ENCODE data around the gene KIF3A.
A peak's percentile ranks its signal among the peaks of the same experiment; 100 is the strongest.

Gene KIF3A

GRCh38 chr5:132753135-132753987, 16.0 kb upstream of the KIF3A start:
- DNase-seq = peak; percentile 29

GRCh38 chr5:132752581-132753125, 15.3 kb upstream of the KIF3A start:
- no peak for DNase-seq

- no peak for DNase-seq
Observed at GRCh38 chr5:132751971-132752580, 14.7 kb upstream of the KIF3A start.

- DNase-seq = peak; percentile 66
Observed at GRCh38 chr5:132751444-132751843, 14.1 kb upstream of the KIF3A start.

GRCh38 chr5:132750471-132751230, 13.3 kb upstream of the KIF3A start:
- DNase-seq = no peak

- DNase-seq = no peak
Observed at GRCh38 chr5:132749506-132749905, 12.2 kb upstream of the KIF3A start.

- no peak for DNase-seq
Observed at GRCh38 chr5:132748522-132749000, 11.2 kb upstream of the KIF3A start.

GRCh38 chr5:132747616-132748440, 10.5 kb upstream of the KIF3A start:
- peak; percentile 60 for DNase-seq

GRCh38 chr5:132746954-132747615, 9.7 kb upstream of the KIF3A start, which contains the start of gene CCNI2:
Gene CCNI2 (plus strand): TSS chr5:132747426. CDS start chr5:132747496, 70 bp downstream.
- peak; percentile 74 for DNase-seq

GRCh38 chr5:132746592-132746953, 9.2 kb upstream of the KIF3A start:
- no peak for DNase-seq

- no peak for DNase-seq
Observed at GRCh38 chr5:132744659-132745058, 7.3 kb upstream of the KIF3A start.

GRCh38 chr5:132742626-132743025, 5.3 kb upstream of the KIF3A start:
- DNase-seq = no peak

GRCh38 chr5:132742158-132742557, 4.8 kb upstream of the KIF3A start:
- no peak for DNase-seq

GRCh38 chr5:132739232-132739631, 1.9 kb upstream of the KIF3A start:
- DNase-seq = no peak

GRCh38 chr5:132737982-132738681, 786 bp upstream of the KIF3A start:
- DNase-seq = no peak

- no peak for DNase-seq
Observed at GRCh38 chr5:132734687-132735086, 2.7 kb downstream of the KIF3A start.

- no peak for DNase-seq
Observed at GRCh38 chr5:132733499-132734148, 3.7 kb downstream of the KIF3A start.

- no peak for DNase-seq
Observed at GRCh38 chr5:132729896-132730295, 7.5 kb downstream of the KIF3A start.

- DNase-seq = no peak
Observed at GRCh38 chr5:132725745-132726144, 11.6 kb downstream of the KIF3A start.

- DNase-seq = no peak
Observed at GRCh38 chr5:132718544-132719312, 18.6 kb downstream of the KIF3A start.

Data from stimulated activated CD4-positive, alpha-beta T cell treated with anti-CD3 and anti-CD28 coated beads, Interleukin-15, amount 100 ng/mL, for 24 hours (primary cell).